Stomach (tissue), 9 donors: ENCODE data around the gene EIF4G3. TPM values are rescaled to one million over a fixed set of nuclear protein-coding genes. Genes with fewer than 3 reads are reported as not detected.

ENCODE experiments used
- DNase-seq, 2 donors: peaks; one replicate each; pipeline versions ENCODE4 v3.0.0 to v3.0.0-alpha.2; 2013 to 2019
- H3K27ac ChIP-seq, 5 donors: fragments of 200-600 bp in 4 of 5; sonication (generic) in 4 of 5; one replicate each; pipeline ENCODE4 v1.5.1; 2013 to 2019; ENCODE audit warnings: mild to moderate bottlenecking in 1 of 5, moderate library complexity in 1 of 5
- H3K27me3 ChIP-seq, 3 donors: fragments of 200-600 bp; sonication (generic); one replicate each; pipeline ENCODE4 v1.5.1; 2017 to 2019; ENCODE audit warnings: mixed run types in 1 of 3
- H3K36me3 ChIP-seq, 4 donors: fragments of 200-600 bp; sonication (generic); 1 replicate in 3 of 4; 2 replicates in 1 of 4; pipeline ENCODE4 v1.5.1; 2016 to 2019
- H3K4me1 ChIP-seq, 4 donors: fragments of 200-600 bp; sonication (generic); one replicate each; pipeline ENCODE4 v1.5.1; 2016 to 2019
- H3K4me3 ChIP-seq, 4 donors: fragments of 200-600 bp; sonication (generic) in 3 of 4; one replicate each; pipeline ENCODE4 v1.5.1; 2016 to 2019; ENCODE audit warnings: mild to moderate bottlenecking in 1 of 4
- H3K9me3 ChIP-seq, 4 donors: fragments of 200-600 bp; sonication (generic); one replicate each; pipeline ENCODE4 v1.5.1; 2016 to 2019
- CTCF ChIP-seq, 7 experiments: fragments of 450-650 bp in 4 of 7; fragments of 200-600 bp in 3 of 7; sonication (generic) in 3 of 7; IDR thresholded peaks; one replicate each; pipeline ENCODE4 v1.5.1; 2016 to 2019; ENCODE audit warnings: antibody characterized with exemption in 7 of 7, control low read depth in 2 of 7, mild to moderate bottlenecking in 1 of 7
- EP300 ChIP-seq: sonication (generic); formaldehyde crosslinking; IDR thresholded peaks from one replicate; pipeline ENCODE4 v1.6.1; 2017; ENCODE audit warnings: antibody characterized with exemption
- POLR2A ChIP-seq, 4 donors: fragments of 450-650 bp; IDR thresholded peaks; one replicate each; pipeline ENCODE4 v1.6.1; 2016; ENCODE audit warnings: antibody characterized with exemption in 4 of 4, control low read depth in 2 of 4, mild to moderate bottlenecking in 1 of 4, moderate library complexity in 1 of 4
- POLR2AphosphoS5 ChIP-seq, 3 donors: sonication (generic); formaldehyde crosslinking; IDR thresholded peaks; one replicate each; pipeline ENCODE4 v1.6.1; 2016; ENCODE audit warnings: antibody characterized with exemption in 3 of 3
- WGBS, 5 donors: extraction: QIAGEN DNeasy Blood & Tissue Kit in 3 of 5; methylation state at CpG; one replicate each; pipeline versions ENCODE4 v1.1.5 to v1.1.7; 2013 to 2018; 5-methylcytosine and 5-hydroxymethylcytosine counted together
- intact Hi-C: fragments of 100-400 bp; cut with DNase I; formaldehyde crosslinking; loops from one replicate; pipeline ENCODE4 v1.15.1; 2023; ENCODE audit warnings: low total_unique reads
- polyA plus RNA-seq, 3 donors: library from polyadenylated mRNA; stranded (reverse); fragments of 200-250 nt; gene quantifications; one replicate each; pipeline ENCODE4 v1.2.3, GENCODE V29; 2013
- small RNA-seq, 4 donors: library from RNA; depleted of rRNA; stranded (forward); fragments of <200 nt; gene quantifications; one replicate each; pipeline ENCODE3, GENCODE V24; 2016
- total RNA-seq, 5 donors: library from RNA; depleted of rRNA; stranded (reverse); fragments of >200 nt; gene quantifications; one replicate each; pipeline versions ENCODE4 v1.1.0 to v1.2.3, GENCODE V29; 2014 to 2016
- donor health status: healthy with polysubstance abuse.
- donor health status: Bipolar disorder and iron deficiency.
- donor health status: healthy.

EIF4G3 gene
- total and polyA plus RNA-seq, 8 donors: 6.3 to 63.3 (median 44.7) TPM

GRCh38 chr1:20763417-20763816 lies 413.3 kb downstream of the EIF4G3 start:
- H3K9me3 ChIP-seq: no peaks in the 10 kb centered on the region
- 87 to 95% (median 90%) methylated on average over 3 of the region's 3 CpGs for WGBS, 5 donors
- no peaks in the 10 kb centered on the region for H3K4me1 ChIP-seq
- no peak overlapping the region for H3K27ac ChIP-seq
- no peak for DNase-seq
- peaks cover 96 to 100% (median 100%) of the 10 kb centered on the region in 4 donors for H3K36me3 ChIP-seq
- TF ChIP-seq EP300 (no peak), POLR2AphosphoS5 (IDR thresholded peaks at IDR 0.05) (no peak), POLR2A (IDR thresholded peaks at IDR 0.05) (no peak), CTCF (IDR thresholded peaks at IDR 0.05) (no peak)
- intact Hi-C loops: no loop called here
- no peaks in the 10 kb centered on the region for H3K27me3 ChIP-seq
- no peak overlapping the region for H3K4me3 ChIP-seq

- TF ChIP-seq POLR2AphosphoS5 (IDR thresholded peaks at IDR 0.05): no peak
- no peak for TF ChIP-seq EP300
- TF ChIP-seq POLR2A (IDR thresholded peaks at IDR 0.05): no peak
- no peak for TF ChIP-seq CTCF (IDR thresholded peaks at IDR 0.05)
- H3K27ac ChIP-seq: no peak overlapping the region
- no peaks in the 10 kb centered on the region for H3K27me3 ChIP-seq
- 92 to 97% (median 93%) methylated on average over 6 of the region's 6 CpGs for WGBS, 5 donors
- H3K4me1 ChIP-seq: no peaks in the 10 kb centered on the region
- no peaks in the 10 kb centered on the region for H3K9me3 ChIP-seq
- DNase-seq: no peak
- H3K36me3 ChIP-seq: peaks cover 96 to 100% (median 100%) of the 10 kb centered on the region in 4 donors
- no peak overlapping the region for H3K4me3 ChIP-seq
- intact Hi-C loops: no loop called here
Measured at GRCh38 chr1:20760322-20760721, 416.4 kb downstream of the EIF4G3 start.

Small RNAs within 50 kb of the gene (small RNA-seq; reads per million reads assigned to genes)
- gene AL627311.1 (0 reads per million in 4 donors), gene MIR1256 (0 reads per million in 4 donors), gene RNU7-200P (0 reads per million in 4 donors)

Other genes with a start within 250 kb of the EIF4G3 start
- 100 to 1,000 TPM in 2 of 5 donors, 10 to 100 TPM in 3; 40.2 to 574 (median 71.4) TPM for gene ECE1, start 113.6 kb upstream of the EIF4G3 start, total RNA-seq
- gene ECE1, start 113.6 kb upstream of the EIF4G3 start, polyA plus RNA-seq: 10 to 100 TPM; 17.6 to 30.9 (median 25.4) TPM